Peyer's patch (tissue), 4 donors: Measurements from ENCODE around the gene DDX11.
"Not testable (repeated sequence)": the region's sequence is repeated elsewhere in the genome, so short reads cannot be mapped to it uniquely, and the experiment has no call there.

ENCODE experiments used
- CTCF ChIP-seq, 6 experiments: fragments of 450-650 bp in 4 of 6; fragments of 200-600 bp in 2 of 6; sonication (generic) in 1 of 6; IDR thresholded peaks; one replicate each; pipeline ENCODE4 v1.5.1; 2017 to 2019; ENCODE audit warnings: antibody characterized with exemption in 6 of 6, mild to moderate bottlenecking in 3 of 6, moderate library complexity in 1 of 6
- POLR2A ChIP-seq, 2 donors: fragments of 450-650 bp; IDR thresholded peaks; one replicate each; pipeline ENCODE4 v1.5.1; 2017; ENCODE audit warnings: antibody characterized with exemption in 2 of 2, mild to moderate bottlenecking in 2 of 2, moderate library complexity in 2 of 2

- not testable (repeated sequence) for TF ChIP-seq CTCF, POLR2A (IDR thresholded peaks at IDR 0.05)
Observed at GRCh38 chr12:31100503-31101208, 27.0 kb downstream of the DDX11 start.
